OCI-LY1 (cell line): ENCODE data around the gene CPNE7.

ENCODE experiments used
- H2AFZ ChIP-seq: fragments of 200-600 bp; sonication (generic), shearing (Covaris generic); 2 replicates; pipeline ENCODE4 v1.6.0; 2014; ENCODE audit warnings: antibody characterized with exemption, mild to moderate bottlenecking, low read length
- H3F3A ChIP-seq: fragments of 200-600 bp; sonication (generic), shearing (Covaris generic); 2 replicates; pipeline ENCODE4 v1.6.0; 2014; ENCODE audit warnings: mild to moderate bottlenecking, antibody characterized with exemption, low read length, moderate library complexity; ENCODE audit not compliant: insufficient read depth
- H3K27ac ChIP-seq: fragments of 200-600 bp; sonication (generic); 2 replicates; pipeline ENCODE4 v1.5.1; 2014; ENCODE audit warnings: low read length, mixed run types, mild to moderate bottlenecking, low read depth; ENCODE audit not compliant: poor library complexity, severe bottlenecking
- H3K27me3 ChIP-seq: fragments of 200-600 bp; sonication (generic); 2 replicates; pipeline ENCODE4 v1.6.0; 2014; ENCODE audit warnings: antibody characterized with exemption, mild to moderate bottlenecking, low read length, moderate library complexity; ENCODE audit not compliant: insufficient read depth
- H3K36me3 ChIP-seq: fragments of 200-600 bp; sonication (generic); 2 replicates; pipeline ENCODE4 v1.6.1; 2014; ENCODE audit warnings: mild to moderate bottlenecking, antibody characterized with exemption, low read length, moderate library complexity, mixed read lengths; ENCODE audit not compliant: insufficient read depth
- H3K4me1 ChIP-seq: fragments of 200-600 bp; sonication (generic); 2 replicates; pipeline ENCODE4 v1.5.1; 2014; ENCODE audit warnings: mild to moderate bottlenecking, low read length, moderate library complexity; ENCODE audit not compliant: insufficient read depth, severe bottlenecking
- H3K4me2 ChIP-seq: fragments of 200-600 bp; sonication (generic), shearing (Covaris generic); 2 replicates; pipeline ENCODE4 v1.6.1; 2014; ENCODE audit warnings: low read length
- H3K4me3 ChIP-seq: fragments of 200-600 bp; sonication (generic); 2 replicates; pipeline ENCODE4 v1.5.1; 2014; ENCODE audit warnings: low read length, low read depth, mild to moderate bottlenecking, mixed read lengths; ENCODE audit not compliant: poor library complexity, severe bottlenecking
- H3K79me2 ChIP-seq: fragments of 200-600 bp; shearing (Covaris generic); 2 replicates; pipeline ENCODE4 v1.6.1; 2016; ENCODE audit warnings: mixed run types, low read length, mixed read lengths; ENCODE audit not compliant: insufficient read depth
- H3K9ac ChIP-seq: fragments of 200-600 bp; sonication (generic), shearing (Covaris generic); 2 replicates; pipeline ENCODE4 v1.6.1; 2014; ENCODE audit warnings: mild to moderate bottlenecking, low read length, mixed read lengths
- H3K9me2 ChIP-seq: fragments of 200-600 bp; sonication (generic), shearing (Covaris generic); 2 replicates; pipeline ENCODE4 v1.6.1; 2014; ENCODE audit warnings: low read depth, mild to moderate bottlenecking, low read length, mixed read lengths
- H3K9me3 ChIP-seq: fragments of 200-600 bp; shearing (Covaris generic); 2 replicates; pipeline ENCODE4 v1.6.1; 2014; ENCODE audit warnings: low read length, mixed read lengths
- H4K20me1 ChIP-seq: fragments of 200-600 bp; sonication (generic), shearing (Covaris generic); 2 replicates; pipeline ENCODE4 v1.6.0; 2016; ENCODE audit warnings: mild to moderate bottlenecking, low read length; ENCODE audit not compliant: insufficient read depth
- EZH2 ChIP-seq: fragments of 200-600 bp; sonication (generic), shearing (Covaris generic); IDR thresholded peaks from 2 replicates; pipeline ENCODE4 v1.8.0; 2017; ENCODE audit warnings: borderline replicate concordance, mixed run types, mild to moderate bottlenecking, antibody characterized with exemption, low read length, moderate library complexity, mixed read lengths
- TF ChIP-seq, protein P1 (sequence below): fragments of 200-600 bp; sonication (generic), shearing (Covaris generic); IDR thresholded peaks from 2 replicates; pipeline ENCODE4 v1.5.1; 2017; ENCODE audit warnings: mild to moderate bottlenecking, antibody characterized with exemption, low read length, moderate library complexity, mixed read lengths

Gene CPNE7

DNA sequence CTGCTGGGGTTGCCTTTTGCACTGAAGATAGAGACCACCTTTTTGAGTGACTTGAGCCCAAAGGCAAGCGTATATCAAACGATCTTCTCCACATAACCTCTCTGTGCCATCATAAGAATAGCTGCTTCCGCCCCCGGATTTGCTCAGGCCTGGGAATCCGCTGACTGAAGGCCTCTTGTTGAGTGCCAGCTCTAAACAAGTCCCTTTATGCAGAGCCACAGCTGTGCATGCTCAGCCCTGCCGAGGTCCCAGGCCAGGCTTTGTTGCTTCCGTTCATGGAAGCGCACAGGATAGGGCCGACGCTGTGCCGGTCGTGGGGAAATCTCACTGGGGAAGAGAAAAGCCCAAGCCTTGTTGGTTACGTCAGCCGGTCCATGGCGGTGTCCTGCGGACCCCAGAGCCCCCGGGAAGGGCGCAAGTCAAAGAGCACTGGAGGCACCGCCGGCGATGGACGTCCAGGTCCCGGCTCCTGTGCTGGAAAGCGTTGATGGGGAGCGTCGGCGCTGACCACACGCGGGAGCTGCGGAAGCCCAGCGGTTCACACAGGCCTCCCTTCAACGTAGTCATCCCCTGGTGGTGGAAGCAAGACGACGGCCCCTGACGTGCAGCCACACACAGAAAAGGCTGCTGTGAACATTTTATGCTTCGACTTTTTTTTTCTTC, 38.5 kb upstream of the CPNE7 start:
- H3K9me2 ChIP-seq = no peaks in the 10 kb centered on the region
- H3K9me3 ChIP-seq = no peaks in the 10 kb centered on the region
- no peaks in the 10 kb centered on the region for H3K27me3 ChIP-seq
- no peak overlapping the region for H2AFZ ChIP-seq
- TF ChIP-seq EZH2 = no peak
- TF ChIP-seq, protein P1, sequence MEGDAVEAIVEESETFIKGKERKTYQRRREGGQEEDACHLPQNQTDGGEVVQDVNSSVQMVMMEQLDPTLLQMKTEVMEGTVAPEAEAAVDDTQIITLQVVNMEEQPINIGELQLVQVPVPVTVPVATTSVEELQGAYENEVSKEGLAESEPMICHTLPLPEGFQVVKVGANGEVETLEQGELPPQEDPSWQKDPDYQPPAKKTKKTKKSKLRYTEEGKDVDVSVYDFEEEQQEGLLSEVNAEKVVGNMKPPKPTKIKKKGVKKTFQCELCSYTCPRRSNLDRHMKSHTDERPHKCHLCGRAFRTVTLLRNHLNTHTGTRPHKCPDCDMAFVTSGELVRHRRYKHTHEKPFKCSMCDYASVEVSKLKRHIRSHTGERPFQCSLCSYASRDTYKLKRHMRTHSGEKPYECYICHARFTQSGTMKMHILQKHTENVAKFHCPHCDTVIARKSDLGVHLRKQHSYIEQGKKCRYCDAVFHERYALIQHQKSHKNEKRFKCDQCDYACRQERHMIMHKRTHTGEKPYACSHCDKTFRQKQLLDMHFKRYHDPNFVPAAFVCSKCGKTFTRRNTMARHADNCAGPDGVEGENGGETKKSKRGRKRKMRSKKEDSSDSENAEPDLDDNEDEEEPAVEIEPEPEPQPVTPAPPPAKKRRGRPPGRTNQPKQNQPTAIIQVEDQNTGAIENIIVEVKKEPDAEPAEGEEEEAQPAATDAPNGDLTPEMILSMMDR = no peak
- H3K27ac ChIP-seq = no peak overlapping the region
- H3F3A ChIP-seq = no peaks in the 10 kb centered on the region
- no peak overlapping the region for H3K4me3 ChIP-seq
- H4K20me1 ChIP-seq = no peaks in the 10 kb centered on the region
- no peaks in the 10 kb centered on the region for H3K79me2 ChIP-seq
- no peak overlapping the region for H3K4me2 ChIP-seq
- H3K9ac ChIP-seq = no peak overlapping the region
- H3K36me3 ChIP-seq = peaks cover 69% of the 10 kb centered on the region
- peaks cover 19% of the 10 kb centered on the region for H3K4me1 ChIP-seq

DNA sequence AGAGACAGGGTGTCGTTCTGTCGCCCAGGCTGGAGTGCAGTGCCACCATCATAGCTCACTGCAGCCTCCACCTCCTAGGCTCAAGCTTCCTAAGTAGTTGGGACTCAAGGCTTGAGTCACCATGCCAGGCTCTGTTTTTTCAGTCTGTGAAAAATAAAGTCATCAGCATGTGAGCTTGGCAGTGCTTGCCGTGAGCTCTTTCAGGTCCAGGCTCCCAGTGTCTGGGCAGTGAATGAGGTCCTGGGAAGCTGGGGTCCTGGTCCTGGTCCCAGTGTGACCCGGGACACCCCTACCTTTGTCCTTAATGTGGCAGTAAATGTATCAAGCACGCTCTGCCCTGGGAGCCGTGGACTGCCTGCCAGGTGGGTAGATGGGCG, 38.0 kb upstream of the CPNE7 start:
- Histone ChIP-seq H3K4me3 (no peak overlapping the region), H3K4me2 (no peak overlapping the region), H3K27me3 (no peaks in the 10 kb centered on the region), H3K9me3 (no peaks in the 10 kb centered on the region), H3K27ac (no peak overlapping the region), H3K36me3 (peaks cover 67% of the 10 kb centered on the region), H2AFZ (no peak overlapping the region), H3F3A (no peaks in the 10 kb centered on the region), H3K9me2 (no peaks in the 10 kb centered on the region), H3K9ac (no peak overlapping the region), H3K79me2 (no peaks in the 10 kb centered on the region), H4K20me1 (no peaks in the 10 kb centered on the region), H3K4me1 (peaks cover 19% of the 10 kb centered on the region)
- TF ChIP-seq, protein P1 = no peak
- no peak for TF ChIP-seq EZH2

DNA sequence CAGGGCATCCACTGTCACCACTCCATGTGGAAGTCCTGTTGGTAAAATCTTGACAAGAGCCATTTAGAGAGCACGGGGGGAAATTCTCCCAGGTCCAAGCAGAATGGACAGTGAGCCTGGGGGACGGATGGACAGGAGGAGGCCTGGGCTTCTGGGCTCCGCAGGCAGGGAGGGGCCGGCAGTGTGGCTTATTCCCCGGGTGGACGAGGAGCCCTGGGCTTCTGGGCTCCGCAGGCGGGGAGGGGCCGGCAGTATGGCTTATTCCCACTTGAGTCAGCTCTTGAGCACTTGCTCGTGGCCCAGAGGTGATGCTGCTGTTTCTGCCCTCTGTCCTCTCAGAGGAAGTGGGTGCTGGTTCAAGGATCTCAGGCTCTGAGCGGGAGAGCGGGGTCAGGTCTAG, 37.3 kb upstream of the CPNE7 start:
- H3K36me3 ChIP-seq = peaks cover 61% of the 10 kb centered on the region

More for the DNA sequence above, 37.3 kb upstream of the CPNE7 start:
- Histone ChIP-seq H3K4me1 (peaks cover 18% of the 10 kb centered on the region), H3K9me2 (no peaks in the 10 kb centered on the region), H3K4me3 (no peak overlapping the region), H3K9ac (no peak overlapping the region), H3F3A (no peaks in the 10 kb centered on the region), H2AFZ (no peak overlapping the region), H3K27ac (no peak overlapping the region), H4K20me1 (no peaks in the 10 kb centered on the region), H3K79me2 (no peaks in the 10 kb centered on the region), H3K4me2 (no peak overlapping the region), H3K27me3 (no peaks in the 10 kb centered on the region), H3K9me3 (no peaks in the 10 kb centered on the region)
- TF ChIP-seq, protein P1 = no peak
- no peak for TF ChIP-seq EZH2
